Measurements from ENCODE around the gene PITRM1.
A peak's percentile ranks its signal among the peaks of the same experiment; 100 is the strongest.
"Not testable (repeated sequence)": the region's sequence is repeated elsewhere in the genome, so short reads cannot be mapped to it uniquely, and the experiment has no call there.

PITRM1 gene

DNA sequence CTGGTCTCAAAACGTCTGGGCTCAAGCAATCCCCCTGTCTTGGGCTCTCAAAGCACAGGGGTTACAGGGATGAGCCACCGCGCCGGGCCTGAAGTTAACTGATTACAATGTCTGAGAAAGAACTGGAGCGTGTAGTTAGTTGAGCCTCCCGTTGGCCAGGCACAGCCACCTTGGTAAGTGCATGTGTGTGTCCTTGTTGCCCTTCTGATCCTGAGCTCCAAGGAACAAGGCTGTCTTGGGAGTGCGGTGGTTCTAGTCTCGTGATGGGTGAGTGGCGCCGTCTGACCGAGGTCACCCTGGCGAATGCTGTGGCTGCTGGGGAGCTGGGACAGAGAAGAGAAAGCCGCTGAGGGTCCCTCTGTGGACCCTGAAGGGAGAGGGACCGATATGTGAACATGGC lies 50.5 kb downstream of the PITRM1 start:
- no peak for DNase-seq (ENCODE audit: low spot score)

GRCh38 chr10:3119796-3120459 lies 52.7 kb downstream of the PITRM1 start:
- DNase-seq (ENCODE audit: low spot score) = peak; percentile 64

- DNase-seq (ENCODE audit: low spot score) = no peak
These were observed 53.9 kb downstream of the PITRM1 start for GRCh38 chr10:3118641-3119091.

- no peak for DNase-seq (ENCODE audit: low spot score)
These were observed 55.1 kb downstream of the PITRM1 start for GRCh38 chr10:3117486-3117885.

DNA sequence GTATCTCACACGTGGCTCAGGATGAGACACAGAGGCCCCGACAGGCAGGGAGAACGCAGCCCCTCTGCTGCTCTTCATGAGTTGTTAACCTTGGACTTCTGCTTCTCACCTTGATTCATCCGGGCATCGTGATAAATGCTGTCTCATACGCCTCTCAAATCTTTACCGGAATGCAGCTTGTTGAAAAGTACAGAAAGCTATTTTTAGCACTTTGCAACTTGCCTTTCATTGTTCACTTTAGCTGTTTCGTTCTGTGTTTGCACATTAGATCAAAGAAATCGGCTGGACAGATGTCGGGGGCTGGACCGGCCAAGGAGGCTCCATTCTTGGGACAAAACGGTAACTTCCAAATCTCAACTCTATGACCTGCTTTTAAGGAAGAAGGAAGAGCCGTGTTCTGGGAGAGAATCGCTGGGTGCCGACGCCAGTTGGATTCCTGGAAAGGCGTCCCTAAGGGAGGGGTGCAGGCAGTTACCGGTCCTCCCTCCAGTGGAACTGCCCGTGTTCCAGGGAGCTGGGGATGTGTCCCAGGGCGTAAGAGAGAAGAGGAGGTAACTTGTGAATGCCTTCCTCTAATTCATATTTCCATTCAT lies 56.0 kb downstream of the PITRM1 start:
- no peak for DNase-seq (ENCODE audit: low spot score)

DNA sequence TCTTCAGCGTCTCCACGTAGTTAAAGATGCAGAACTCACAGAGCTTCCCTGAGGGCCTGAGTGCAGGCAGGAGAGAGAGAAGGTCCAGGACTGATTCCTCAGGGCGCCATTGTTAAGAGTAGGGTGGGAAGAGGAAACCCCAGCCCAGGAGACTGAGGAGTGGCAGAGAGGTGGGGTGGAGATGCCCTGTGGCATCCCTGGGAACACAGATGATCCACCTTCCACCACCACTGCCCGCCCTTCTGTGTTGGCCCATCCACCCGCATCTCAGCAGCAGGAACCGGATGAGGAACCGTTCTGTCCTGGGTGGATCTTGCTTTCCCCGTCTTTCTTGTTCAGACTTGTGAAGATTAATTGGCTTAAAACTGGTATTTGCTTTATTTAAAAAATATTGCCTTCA lies 56.9 kb downstream of the PITRM1 start:
- DNase-seq (ENCODE audit: low spot score) = no peak

DNA sequence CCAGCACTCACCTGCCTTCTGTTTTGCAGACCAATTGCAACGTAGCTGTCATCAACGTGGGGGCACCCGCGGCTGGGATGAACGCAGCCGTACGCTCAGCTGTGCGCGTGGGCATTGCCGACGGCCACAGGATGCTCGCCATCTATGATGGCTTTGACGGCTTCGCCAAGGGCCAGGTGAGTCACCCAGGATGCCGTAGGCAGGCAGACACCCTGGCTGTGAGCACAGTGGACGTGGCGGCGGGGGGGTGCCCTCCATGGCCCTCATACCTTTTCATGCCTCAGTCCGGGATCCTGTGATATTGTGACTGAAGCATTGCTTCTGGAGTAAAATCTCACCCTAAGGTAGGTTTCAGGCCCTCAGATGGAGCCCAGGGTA lies 59.2 kb downstream of the PITRM1 start:
- no peak for DNase-seq (ENCODE audit: low spot score)

- DNase-seq (ENCODE audit: low spot score) = no peak
These were observed 60.9 kb downstream of the PITRM1 start for GRCh38 chr10:3111621-3112163.

GRCh38 chr10:3110782-3111620 lies 61.6 kb downstream of the PITRM1 start:
- DNase-seq (ENCODE audit: low spot score) = no peak

- no peak for DNase-seq (ENCODE audit: low spot score)
These were observed 62.9 kb downstream of the PITRM1 start for GRCh38 chr10:3109633-3110032.

GRCh38 chr10:3109196-3109595 lies 63.4 kb downstream of the PITRM1 start:
- DNase-seq (ENCODE audit: low spot score) = no peak

DNA sequence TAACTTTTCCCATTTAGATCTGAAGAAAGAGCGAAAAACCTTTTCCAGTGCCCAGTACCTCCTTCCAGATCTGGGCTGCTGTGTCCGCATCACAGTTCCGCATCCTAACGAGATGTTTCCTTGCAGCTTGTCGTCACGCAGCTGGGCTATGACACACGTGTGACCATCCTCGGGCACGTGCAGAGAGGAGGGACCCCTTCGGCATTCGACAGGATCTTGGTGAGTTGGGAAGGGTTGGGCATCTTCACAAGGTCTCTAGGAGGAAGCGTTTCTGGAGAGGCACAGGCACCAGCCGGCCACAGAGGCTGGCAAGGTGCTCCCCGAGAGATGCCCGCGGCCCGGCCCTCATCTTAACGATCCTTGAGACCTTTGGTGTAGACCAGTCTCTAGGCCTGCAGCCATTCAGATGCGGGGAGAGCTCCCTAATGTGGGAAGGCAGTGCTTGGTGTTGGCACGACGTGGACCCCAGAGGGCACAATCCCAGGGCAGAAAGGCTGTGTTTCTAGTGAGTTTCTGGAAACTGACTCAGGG lies 63.9 kb downstream of the PITRM1 start:
- DNase-seq (ENCODE audit: low spot score) = no peak

- no peak for DNase-seq (ENCODE audit: low spot score)
These were observed 64.5 kb downstream of the PITRM1 start for GRCh38 chr10:3108033-3108432.

DNA sequence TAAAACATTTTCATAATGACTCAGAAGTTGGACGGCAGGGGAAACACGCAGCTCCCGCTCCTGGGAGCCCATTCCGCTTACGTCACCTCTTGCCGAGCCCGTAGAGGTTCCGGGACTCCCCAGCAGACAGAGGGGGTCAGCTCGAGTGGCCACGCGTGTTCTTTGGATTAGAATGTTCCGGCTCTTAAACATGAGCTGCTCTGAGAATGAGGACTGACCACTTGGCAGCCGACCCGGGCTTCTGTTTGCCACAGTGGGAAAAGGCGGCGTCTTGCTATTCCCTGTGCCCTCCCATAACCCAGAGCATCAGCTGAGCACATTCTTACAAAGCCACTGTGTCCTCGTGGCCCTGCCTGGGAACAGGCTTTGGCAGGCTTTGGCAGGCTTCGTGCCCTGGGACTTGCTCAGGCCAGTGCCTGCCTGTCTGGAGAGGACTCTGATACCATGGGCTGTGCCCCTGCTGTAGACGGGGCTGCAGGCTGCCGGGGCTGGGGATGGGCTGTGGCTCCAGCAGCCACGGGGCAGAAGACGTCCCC lies 65.1 kb downstream of the PITRM1 start:
- no peak for DNase-seq (ENCODE audit: low spot score)

- DNase-seq (ENCODE audit: low spot score) = no peak
These were observed 65.6 kb downstream of the PITRM1 start for GRCh38 chr10:3106928-3107425.

- DNase-seq (ENCODE audit: low spot score) = not testable (repeated sequence)
These were observed 66.3 kb downstream of the PITRM1 start for GRCh38 chr10:3106328-3106727.

- no peak for DNase-seq (ENCODE audit: low spot score)
These were observed 66.7 kb downstream of the PITRM1 start for GRCh38 chr10:3105905-3106304.

DNA sequence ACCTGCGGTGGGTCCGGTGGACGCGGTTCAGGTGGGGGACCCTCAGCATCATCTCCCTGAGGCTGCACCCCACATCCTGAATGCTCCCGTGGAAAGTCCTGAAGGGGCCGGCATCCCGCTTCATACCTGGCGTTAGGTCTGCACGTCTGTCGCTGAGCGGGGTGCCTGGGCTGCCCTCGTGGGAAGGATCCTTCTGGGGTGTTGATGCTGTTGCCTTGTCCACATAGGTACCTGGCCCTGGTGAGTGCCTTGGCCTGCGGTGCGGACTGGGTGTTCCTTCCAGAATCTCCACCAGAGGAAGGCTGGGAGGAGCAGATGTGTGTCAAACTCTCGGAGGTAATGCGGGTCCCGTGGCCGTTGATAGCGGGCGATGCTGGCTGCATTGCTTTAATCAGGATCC lies 67.4 kb downstream of the PITRM1 start:
- DNase-seq (ENCODE audit: low spot score) = no peak

- no peak for DNase-seq (ENCODE audit: low spot score)
These were observed 68.2 kb downstream of the PITRM1 start for GRCh38 chr10:3104251-3104918.

DNA sequence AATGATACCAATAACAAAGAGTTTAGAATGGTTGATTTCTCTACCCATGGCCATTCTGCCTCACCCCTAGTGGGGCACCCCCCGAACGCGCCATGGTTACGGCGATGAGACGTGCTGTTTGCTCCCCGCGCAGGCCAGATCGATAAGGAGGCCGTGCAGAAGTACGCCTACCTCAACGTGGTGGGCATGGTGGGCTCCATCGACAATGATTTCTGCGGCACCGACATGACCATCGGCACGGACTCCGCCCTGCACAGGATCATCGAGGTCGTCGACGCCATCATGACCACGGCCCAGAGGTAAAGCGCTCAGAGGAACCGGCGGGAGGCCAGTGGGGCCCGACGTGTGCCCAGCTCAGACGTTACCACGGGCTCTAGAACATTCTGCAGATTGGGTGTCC lies 68.9 kb downstream of the PITRM1 start:
- no peak for DNase-seq (ENCODE audit: low spot score)

- no peak for DNase-seq (ENCODE audit: low spot score)
These were observed 69.7 kb downstream of the PITRM1 start for GRCh38 chr10:3102720-3103427.
